ENCODE data around the gene FCER1G.
"Not testable (repeated sequence)": the region's sequence is repeated elsewhere in the genome, so short reads cannot be mapped to it uniquely, and the experiment has no call there.

The FCER1G gene

DNA sequence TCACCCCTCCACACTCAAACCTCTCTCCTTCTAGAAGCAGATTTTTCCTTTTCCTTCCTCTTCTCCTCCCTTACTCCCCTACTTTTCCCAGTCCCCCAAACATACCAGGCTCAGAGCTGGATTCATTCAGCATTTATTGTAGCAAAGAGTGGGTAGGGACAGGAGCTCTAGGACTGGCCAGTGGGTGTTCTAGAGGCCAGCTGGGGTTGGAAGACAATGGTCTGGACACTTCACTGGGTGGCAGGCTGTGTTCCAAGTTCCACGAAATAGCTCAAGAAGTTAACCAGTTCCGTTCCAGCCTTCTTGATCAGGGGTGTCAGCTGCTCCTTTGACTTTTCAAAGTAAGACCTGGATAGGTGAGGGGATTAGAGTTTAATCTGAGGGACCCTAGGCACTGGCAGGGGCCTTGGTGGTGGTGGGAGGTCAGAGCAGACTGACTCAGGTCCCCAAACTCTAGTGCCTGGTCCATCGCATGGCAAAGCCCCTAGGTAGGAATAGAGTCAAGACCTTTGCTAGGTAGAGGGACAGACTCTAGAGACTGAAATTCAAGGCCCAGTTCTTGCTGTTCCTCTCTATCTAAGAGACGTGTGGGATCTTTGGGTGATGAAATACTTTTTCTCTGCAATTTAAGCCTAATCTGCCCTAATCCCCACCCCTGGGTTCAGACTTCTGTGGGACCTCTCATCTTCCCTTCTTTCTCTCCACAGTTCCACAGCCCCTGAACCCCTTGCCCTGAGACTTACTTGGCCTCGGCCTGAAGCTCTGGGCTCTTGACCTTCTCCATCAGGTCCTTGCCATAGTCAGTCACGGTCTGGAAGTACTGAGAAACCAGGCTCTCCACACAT is 7.3 kb downstream of the FCER1G start:
- H3K9me3 ChIP-seq (ENCODE audit: low read length), result no peaks in the 10 kb centered on the region
- no peak overlapping the region for H3K4me3 ChIP-seq (ENCODE audit: low read depth, low read length, poor library complexity, severe bottlenecking)
- no peaks in the 10 kb centered on the region for H3K36me3 ChIP-seq (ENCODE audit: insufficient read depth, low read length)
- no peaks in the 10 kb centered on the region for H3K9me2 ChIP-seq (ENCODE audit: low read depth, low read length)
- H3K4me2 ChIP-seq (ENCODE audit: low read length), result no peak overlapping the region
- no peak for TF ChIP-seq EZH2 (IDR thresholded peaks at IDR 0.05; ENCODE audit: borderline replicate concordance, low read length)
- TF ChIP-seq, protein P1, sequence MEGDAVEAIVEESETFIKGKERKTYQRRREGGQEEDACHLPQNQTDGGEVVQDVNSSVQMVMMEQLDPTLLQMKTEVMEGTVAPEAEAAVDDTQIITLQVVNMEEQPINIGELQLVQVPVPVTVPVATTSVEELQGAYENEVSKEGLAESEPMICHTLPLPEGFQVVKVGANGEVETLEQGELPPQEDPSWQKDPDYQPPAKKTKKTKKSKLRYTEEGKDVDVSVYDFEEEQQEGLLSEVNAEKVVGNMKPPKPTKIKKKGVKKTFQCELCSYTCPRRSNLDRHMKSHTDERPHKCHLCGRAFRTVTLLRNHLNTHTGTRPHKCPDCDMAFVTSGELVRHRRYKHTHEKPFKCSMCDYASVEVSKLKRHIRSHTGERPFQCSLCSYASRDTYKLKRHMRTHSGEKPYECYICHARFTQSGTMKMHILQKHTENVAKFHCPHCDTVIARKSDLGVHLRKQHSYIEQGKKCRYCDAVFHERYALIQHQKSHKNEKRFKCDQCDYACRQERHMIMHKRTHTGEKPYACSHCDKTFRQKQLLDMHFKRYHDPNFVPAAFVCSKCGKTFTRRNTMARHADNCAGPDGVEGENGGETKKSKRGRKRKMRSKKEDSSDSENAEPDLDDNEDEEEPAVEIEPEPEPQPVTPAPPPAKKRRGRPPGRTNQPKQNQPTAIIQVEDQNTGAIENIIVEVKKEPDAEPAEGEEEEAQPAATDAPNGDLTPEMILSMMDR (IDR thresholded peaks at IDR 0.05; ENCODE audit: low read length), result no peak
- H3K27ac ChIP-seq (ENCODE audit: low read depth, low read length, poor library complexity, severe bottlenecking), result no peak overlapping the region
- peaks cover 33% of the 10 kb centered on the region for H3K4me1 ChIP-seq (ENCODE audit: insufficient read depth, low read length, severe bottlenecking)
- no peaks in the 10 kb centered on the region for H3K27me3 ChIP-seq (ENCODE audit: insufficient read depth, low read length)
- no peak overlapping the region for H3K9ac ChIP-seq (ENCODE audit: low read length)
- no peaks in the 10 kb centered on the region for H3F3A ChIP-seq (ENCODE audit: insufficient read depth, low read length)
- H4K20me1 ChIP-seq (ENCODE audit: insufficient read depth, low read length), result no peaks in the 10 kb centered on the region
- no peaks in the 10 kb centered on the region for H3K79me2 ChIP-seq (ENCODE audit: insufficient read depth, low read length)
- no peak overlapping the region for H2AFZ ChIP-seq (ENCODE audit: low read length)

DNA sequence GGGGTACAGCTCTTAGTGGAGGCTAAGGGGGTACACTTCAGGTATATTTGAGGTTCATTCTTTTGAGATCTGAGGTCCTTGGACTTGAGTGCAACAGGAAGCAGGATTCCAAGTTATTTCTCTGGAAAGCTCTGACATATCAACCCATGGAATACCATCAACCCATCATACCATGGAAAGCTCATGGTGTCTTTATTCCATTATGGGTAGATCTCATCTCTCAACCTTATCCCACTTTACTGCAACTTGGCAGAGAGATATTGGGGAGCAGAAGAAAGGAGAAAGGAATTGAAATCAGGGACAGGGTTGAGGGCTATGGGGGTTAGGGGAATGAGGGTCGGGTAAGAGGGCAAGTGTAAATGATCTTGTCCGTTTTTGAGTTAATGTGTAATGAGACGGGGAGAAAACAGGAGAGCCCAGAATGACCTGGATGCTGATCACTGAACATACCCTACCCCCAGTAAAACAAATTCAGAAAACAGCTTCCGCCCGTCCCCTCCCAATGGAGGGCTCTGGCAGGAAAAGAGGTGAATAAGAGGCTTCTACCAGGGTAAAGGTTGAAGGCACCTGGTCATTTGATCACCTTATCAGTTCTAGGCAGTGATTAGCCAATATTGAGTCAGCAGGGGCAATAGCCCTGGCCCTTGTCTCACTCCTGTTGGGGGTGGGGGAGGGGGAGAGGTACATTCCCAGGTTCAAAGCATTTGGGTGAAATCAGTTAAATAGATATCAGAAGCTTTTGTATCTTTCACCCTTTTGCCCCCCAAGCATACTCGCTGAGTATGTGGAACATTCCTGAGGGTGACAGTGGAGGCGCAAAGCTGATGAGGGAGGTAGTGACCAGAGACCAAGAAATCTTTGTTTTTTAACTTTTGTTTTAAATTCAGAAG is 9.0 kb downstream of the FCER1G start:
- no peaks in the 10 kb centered on the region for H3F3A ChIP-seq (ENCODE audit: insufficient read depth, low read length)
- H3K27me3 ChIP-seq (ENCODE audit: insufficient read depth, low read length), result no peaks in the 10 kb centered on the region
- no peaks in the 10 kb centered on the region for H3K79me2 ChIP-seq (ENCODE audit: insufficient read depth, low read length)
- H3K36me3 ChIP-seq (ENCODE audit: insufficient read depth, low read length), result peaks cover 13% of the 10 kb centered on the region; the same call in 1 of the 2 replicates
- H3K9me3 ChIP-seq (ENCODE audit: low read length), result no peaks in the 10 kb centered on the region
- no peaks in the 10 kb centered on the region for H4K20me1 ChIP-seq (ENCODE audit: insufficient read depth, low read length)
- no peak overlapping the region for H3K4me2 ChIP-seq (ENCODE audit: low read length)
- TF ChIP-seq, protein P1 (IDR thresholded peaks at IDR 0.05; ENCODE audit: low read length), result no peak
- TF ChIP-seq EZH2 (IDR thresholded peaks at IDR 0.05; ENCODE audit: borderline replicate concordance, low read length), result no peak
- H3K4me3 ChIP-seq (ENCODE audit: low read depth, low read length, poor library complexity, severe bottlenecking), result no peak overlapping the region
- H3K4me1 ChIP-seq (ENCODE audit: insufficient read depth, low read length, severe bottlenecking), result peaks cover 24% of the 10 kb centered on the region
- H3K9me2 ChIP-seq (ENCODE audit: low read depth, low read length), result no peaks in the 10 kb centered on the region
- no peak overlapping the region for H3K27ac ChIP-seq (ENCODE audit: low read depth, low read length, poor library complexity, severe bottlenecking)
- no peak overlapping the region for H3K9ac ChIP-seq (ENCODE audit: low read length)
- H2AFZ ChIP-seq (ENCODE audit: low read length), result no peak overlapping the region

DNA sequence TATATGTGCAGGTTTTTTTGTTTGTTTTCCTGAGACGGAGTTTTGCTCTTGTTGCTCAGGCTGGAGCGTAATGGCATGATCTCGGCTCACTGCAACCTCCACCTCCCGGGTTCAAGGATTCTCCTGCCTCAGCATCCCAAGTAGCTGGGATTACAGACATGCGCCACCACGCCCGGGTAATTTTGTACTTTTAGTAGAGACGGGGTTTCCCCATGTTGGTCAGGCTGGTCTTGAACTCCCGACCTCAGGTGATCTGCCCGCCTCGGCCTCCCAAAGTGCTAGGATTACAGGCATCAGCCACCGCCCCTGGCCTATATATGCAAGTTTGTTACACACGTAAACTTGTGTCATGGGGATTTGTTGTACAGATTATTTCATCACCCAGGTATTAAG is 9.6 kb downstream of the FCER1G start:
- not testable (repeated sequence) for H3F3A ChIP-seq (ENCODE audit: insufficient read depth, low read length); H3K9me2 ChIP-seq (ENCODE audit: low read depth, low read length); H3K79me2 ChIP-seq (ENCODE audit: insufficient read depth, low read length); H3K9ac ChIP-seq (ENCODE audit: low read length); H3K27ac ChIP-seq (ENCODE audit: low read depth, low read length, poor library complexity, severe bottlenecking); H3K4me3 ChIP-seq (ENCODE audit: low read depth, low read length, poor library complexity, severe bottlenecking); H4K20me1 ChIP-seq (ENCODE audit: insufficient read depth, low read length); H2AFZ ChIP-seq (ENCODE audit: low read length); H3K4me2 ChIP-seq (ENCODE audit: low read length); H3K9me3 ChIP-seq (ENCODE audit: low read length); H3K27me3 ChIP-seq (ENCODE audit: insufficient read depth, low read length)
- Histone ChIP-seq H3K4me1 (ENCODE audit: insufficient read depth, low read length, severe bottlenecking) (peaks cover 24% of the 10 kb centered on the region), H3K36me3 (ENCODE audit: insufficient read depth, low read length) (peaks cover 20% of the 10 kb centered on the region)
